GM12891 (cell line): ENCODE results near the gene HSFX4.

Experiments used
- POLR2A ChIP-seq: IDR thresholded peaks from 2 replicates; pipeline ENCODE4 v1.6.1; 2011; ENCODE audit warnings: low read depth, low read length, control low read depth
- POLR2AphosphoS5 ChIP-seq: IDR thresholded peaks from 2 replicates; pipeline ENCODE4 v1.6.1; 2011; ENCODE audit warnings: low read depth, low read length, control low read depth
- POU2F2 ChIP-seq: IDR thresholded peaks from 2 replicates; pipeline ENCODE4 v1.6.1; 2011; ENCODE audit warnings: low read depth, mild to moderate bottlenecking, control low read depth, low read length, moderate library complexity
- SPI1 ChIP-seq: IDR thresholded peaks from 2 replicates; pipeline ENCODE4 v1.6.1; 2011; ENCODE audit warnings: low read depth, low read length, control low read depth
- TAF1 ChIP-seq: IDR thresholded peaks from 2 replicates; pipeline ENCODE4 v1.6.1; 2011; ENCODE audit warnings: low read depth, low read length, control low read depth

DNA sequence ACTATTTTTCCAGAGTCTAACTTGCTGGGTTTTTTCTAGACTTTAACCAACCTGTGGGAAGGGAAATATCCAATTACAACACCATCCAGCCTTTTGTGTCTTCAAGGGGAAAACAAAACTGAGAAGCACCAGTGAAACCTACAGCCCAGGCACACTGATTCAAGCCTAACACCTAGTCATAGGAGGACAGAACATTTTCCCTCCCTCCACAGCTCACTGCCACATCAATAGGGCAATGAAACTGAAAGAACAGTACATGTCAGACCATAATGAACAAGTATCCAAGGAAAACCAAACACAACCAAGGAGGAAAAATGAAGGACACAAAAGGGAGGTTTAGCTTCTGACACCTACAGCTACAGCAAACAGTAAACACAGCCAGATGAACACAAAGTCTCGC lies 30.8 kb upstream of the HSFX4 start:
- TF ChIP-seq POU2F2, result no peak
- TF ChIP-seq POLR2A, result no peak
- TF ChIP-seq POLR2AphosphoS5, result no peak
- no peak for TF ChIP-seq SPI1
- no peak for TF ChIP-seq TAF1
